GM18951 (cell line): ENCODE data around the gene GABBR2.

Source experiments
- POLR2A ChIP-seq: IDR thresholded peaks from 4 replicates; pipeline ENCODE4 v1.6.1; 2011; ENCODE audit warnings: mild to moderate bottlenecking; ENCODE audit not compliant: insufficient read length, insufficient read depth; ENCODE audit errors: extremely low read depth
- in situ Hi-C: fragments of 300-500 bp; cut with MboI; formaldehyde crosslinking; loops from one replicate; pipeline ENCODE4 v1.12.0; 2022; ENCODE audit warnings: low sequenced_read_pairs, mixed read lengths, inconsistent platforms; ENCODE audit not compliant: unreplicated experiment

GABBR2 gene

DNA sequence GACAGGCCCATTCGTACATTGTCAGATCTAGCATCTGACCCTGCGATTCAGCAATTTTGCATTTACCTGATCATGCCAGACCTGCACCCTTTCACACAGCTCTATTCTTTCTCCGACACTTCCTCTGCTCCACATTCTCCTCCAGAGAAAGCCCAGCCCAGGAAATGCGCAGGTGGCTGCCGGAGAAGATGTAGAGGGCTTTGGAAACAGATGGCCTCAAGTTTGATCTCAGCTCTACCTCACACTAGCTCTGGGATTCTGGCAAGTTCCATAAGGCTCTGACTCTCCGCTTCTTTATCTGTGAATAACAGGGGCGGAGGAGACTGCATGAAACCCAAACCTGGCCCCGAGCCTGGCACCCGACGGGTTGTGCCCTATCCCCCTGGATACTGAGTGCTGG, 61.5 kb downstream of the GABBR2 start:
- in situ Hi-C loops: no loop called here
- no peak for TF ChIP-seq POLR2A

DNA sequence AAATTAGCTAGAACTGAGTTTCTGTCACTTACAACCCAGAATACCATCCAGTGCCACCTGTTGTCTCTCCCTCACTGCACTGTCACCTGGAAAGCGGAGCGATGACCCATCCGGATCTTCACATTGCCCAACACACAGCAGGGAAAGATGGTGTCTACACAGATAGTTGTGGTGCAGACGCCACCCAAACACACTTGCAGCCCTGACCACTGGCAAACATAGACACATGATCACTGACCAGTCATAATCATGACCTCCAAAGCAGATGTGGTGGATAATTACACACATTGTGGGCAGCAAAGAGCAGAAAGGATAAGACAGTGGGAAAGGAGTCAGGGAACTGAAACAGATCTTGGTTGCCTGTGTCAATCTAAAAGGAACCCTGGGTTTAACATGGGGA, 64.7 kb downstream of the GABBR2 start:
- no peak for TF ChIP-seq POLR2A
- in situ Hi-C loops: no loop called here

DNA sequence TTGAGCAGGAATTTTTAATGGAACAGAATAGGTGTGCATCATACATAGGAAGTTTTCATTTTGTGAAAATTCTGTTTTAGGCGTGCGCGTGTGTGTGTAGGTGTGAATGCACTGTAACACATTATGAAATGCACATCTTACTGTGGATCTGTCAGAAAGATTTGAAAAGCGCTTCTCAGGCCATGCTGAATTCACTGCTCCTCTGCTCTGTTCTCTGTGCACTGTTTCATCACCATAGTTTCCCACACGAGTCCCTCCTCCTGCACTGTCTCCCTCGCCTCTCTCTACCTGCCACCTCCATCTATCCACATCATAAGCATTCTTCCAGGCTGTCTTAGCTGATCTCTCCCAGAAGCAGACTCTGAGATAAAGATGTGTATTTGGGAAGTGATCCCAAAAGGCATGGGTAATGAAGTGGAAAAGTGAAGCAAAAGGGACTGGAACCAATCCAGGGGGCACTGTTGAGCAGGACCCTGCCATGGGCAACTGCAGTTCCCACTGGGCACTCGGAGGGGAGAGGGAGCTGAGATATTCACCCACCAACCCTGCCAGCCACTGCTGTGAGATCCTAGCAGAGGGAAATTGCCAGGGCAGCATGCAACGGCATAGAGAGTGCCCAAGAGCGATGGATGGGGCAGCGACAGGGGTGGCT, 65.9 kb downstream of the GABBR2 start:
- no peak for TF ChIP-seq POLR2A
- in situ Hi-C loops: no loop called here

DNA sequence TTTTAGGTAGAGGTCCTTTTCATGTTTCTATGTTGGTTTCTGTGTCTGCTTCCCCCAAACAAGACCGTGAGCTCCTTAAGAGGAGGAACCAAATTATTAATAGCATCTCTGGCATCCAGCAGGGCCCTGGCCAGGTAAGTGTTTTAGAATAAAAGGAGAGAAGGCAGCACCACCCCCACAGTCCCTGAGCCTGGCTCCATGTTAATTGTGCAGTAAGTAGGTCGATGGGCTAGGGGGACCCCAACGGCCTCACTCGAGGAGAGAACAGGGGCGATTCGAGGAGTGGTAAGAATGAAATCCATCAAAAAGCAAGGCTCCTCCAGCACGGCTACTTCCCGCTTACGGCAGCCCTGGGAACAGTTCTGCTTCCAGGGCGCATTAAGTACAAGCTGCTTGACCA, 67.0 kb downstream of the GABBR2 start:
- in situ Hi-C loops: no loop called here
- TF ChIP-seq POLR2A: no peak

DNA sequence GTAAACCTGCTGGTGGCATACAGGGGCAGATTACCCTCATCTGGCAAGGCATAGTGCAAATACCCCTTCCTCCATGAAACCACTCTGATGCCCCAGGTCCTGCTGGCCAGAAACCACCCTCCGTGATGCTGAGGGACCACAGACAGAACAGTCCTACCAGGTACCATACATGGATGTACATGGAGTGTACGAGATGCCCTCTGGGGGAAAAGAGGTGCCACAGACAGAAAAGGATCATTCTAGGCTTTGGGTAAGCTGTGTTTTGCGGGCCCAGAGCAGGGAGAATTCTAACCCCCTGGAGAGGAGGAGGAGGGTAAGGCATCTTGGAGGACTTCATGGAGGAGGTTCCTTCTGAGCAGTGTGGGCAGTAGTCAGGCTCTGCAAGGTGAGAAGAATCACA, 68.3 kb downstream of the GABBR2 start:
- in situ Hi-C loops: no loop called here
- no peak for TF ChIP-seq POLR2A

DNA sequence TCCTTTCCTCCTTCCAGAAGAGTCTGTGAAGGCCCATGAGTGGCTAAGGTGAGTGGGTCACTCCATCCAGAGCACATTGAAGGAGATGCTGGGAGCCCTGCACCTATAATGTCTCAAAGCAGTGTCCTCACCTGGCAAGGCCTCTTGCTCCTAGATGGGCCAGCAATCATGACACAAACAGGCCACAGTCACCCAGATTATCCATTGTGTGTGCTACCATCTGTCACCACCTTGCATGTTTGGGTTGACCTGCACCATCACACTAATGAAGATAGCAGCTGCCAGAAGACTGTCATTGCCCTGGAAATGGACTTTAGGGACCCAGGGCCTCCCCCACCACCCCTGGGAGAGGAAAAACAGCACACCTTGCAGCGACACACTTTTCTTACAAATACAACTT, 69.6 kb downstream of the GABBR2 start:
- no peak for TF ChIP-seq POLR2A
- in situ Hi-C loops: no loop called here

DNA sequence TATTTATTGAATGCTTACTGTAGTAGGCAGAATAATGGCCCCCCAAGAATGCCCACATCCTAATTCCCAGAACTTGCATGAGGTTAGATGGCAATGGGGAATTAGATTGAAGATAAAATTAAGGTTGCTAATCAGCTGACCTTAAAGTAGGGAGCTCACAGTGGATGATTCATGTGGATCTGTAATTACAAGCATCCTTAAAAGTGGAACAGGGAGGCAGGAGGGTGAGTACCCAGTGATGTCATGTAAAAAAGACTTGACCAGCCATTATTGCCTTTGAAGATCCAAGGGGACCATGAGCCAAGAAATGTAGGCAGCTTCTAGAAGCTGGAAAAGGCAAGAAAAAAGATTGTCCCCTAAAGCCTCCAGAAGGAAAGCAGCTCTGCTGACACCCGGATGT, 71.4 kb downstream of the GABBR2 start:
- in situ Hi-C loops: no loop called here
- no peak for TF ChIP-seq POLR2A

DNA sequence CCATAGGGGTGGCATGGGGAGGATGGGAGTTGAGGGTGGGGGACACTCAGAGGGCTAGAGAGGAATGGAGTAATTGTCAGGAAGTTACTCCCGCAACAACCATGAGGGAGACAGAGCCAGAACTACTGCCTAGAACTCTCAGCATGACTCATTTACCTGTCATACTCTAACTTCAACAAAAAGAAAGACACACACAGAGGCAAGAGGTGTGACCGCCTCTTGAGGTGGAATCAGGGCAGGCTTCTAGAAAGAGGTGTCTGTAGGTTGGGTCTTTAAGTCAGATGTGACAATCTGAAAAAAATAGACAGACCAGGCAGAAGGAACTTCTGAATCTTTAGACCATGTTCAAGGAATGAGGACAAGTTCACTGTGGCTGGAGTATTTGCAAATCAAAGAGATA, 73.4 kb downstream of the GABBR2 start:
- in situ Hi-C loops: no loop called here
- TF ChIP-seq POLR2A: no peak

DNA sequence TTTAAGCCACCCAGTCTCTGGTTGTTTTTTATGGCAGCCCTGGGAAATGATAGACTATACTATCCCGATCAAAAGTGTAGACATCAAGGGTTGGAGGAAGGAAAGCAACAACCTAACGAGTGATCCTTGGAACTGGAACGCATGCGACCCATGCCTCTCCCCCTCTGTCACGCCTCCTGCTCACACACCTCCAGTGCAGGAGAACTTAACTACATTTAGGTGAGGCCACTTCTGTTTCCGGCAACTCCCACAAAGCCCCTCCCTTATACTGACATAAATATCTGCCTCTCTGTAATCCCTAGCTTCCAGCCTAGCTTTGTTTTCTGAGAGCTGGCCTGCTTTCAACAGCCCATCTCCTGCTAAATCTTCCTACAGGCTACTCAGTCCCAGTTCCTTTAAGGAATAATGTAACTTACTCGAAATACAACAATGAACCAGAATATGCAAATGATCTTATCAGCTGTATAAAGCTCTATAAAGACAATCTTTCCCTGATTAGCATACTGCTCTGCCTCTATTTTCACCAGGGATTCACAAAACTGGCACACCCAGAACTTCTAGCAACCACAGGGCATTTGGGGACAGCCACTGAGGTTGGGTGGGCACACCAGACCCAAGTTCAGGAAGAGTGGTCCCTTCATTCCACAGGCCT, 73.9 kb downstream of the GABBR2 start:
- TF ChIP-seq POLR2A: no peak
- in situ Hi-C loops: no loop called here

DNA sequence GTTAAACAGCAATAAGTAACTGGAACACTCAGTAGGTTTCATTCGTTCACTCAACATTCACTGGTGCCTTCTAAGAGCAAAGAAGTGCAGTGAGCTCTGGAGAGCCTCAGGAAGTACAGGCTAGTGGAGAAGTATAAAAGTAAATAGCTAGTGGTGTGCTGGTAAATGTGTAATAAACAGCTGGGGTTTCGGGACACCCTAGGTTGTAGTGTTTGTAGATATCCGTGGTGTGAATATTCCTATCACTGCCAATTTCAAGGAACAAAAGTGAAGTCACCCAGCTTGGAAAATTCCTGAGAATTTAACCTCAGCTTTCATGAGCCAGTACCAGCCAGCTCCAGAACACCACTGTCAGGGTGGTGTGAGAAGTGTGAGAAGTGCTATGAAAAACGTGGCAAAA, 75.9 kb downstream of the GABBR2 start:
- no peak for TF ChIP-seq POLR2A
- in situ Hi-C loops: no loop called here

DNA sequence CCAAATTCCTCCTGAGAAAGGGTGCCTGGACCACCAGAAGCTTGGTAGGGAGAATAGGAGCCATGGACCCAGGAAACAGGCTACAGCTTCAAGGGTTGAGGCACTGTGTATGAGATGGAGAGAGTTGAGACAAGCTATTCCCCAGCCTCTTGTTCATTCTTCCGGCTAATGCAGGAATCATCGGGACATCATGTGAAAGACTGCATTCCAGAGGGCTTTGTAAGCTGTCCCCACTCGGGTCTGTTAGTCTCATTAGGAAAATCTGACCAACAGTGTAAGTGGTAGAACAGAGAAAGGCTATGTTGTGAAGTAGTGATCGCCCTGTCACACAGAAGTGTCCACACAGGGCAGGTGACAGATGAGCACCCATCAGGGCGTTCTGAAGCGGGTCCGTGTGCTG, 81.4 kb downstream of the GABBR2 start:
- TF ChIP-seq POLR2A: no peak
- in situ Hi-C loops: no loop called here

DNA sequence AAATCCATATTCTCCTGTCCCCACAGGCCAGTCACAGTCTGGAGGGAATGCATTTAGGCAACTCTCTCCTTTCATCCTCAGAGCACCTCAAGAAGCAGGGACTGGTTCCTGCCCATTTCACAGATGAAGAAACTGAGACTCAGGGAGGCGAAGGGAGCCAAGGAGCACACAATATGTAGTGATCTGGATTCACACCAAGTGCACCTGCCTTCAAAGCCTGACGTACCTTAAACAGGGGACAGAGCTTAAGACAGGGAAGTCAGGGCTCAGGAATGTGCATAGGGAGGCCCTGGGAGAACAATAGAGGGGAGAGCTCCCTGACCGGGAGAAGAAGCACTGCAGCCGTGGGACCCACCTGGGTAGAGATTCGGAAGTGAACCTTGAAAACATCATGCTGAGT, 83.0 kb downstream of the GABBR2 start:
- TF ChIP-seq POLR2A: no peak
- in situ Hi-C loops: no loop called here

DNA sequence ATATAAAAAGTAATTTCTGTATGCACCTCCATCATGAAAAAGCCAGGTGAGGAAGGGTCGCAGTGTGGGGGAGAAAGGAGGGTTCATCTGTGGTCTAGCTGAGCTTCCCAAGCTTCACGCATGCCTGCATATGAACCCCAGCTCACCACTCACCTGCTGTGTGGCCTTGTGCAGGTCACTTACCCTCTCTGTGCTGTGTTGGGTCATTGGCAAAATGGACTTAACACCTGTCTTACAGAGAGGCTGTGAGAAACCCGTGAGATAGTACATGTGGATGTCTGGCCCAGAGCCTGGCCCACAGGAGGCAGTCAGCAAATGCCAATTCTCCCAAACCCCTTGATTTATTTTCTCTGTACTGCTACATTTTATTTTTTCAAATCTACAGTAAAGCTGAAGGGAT, 88.9 kb downstream of the GABBR2 start:
- in situ Hi-C loops: no loop called here

DNA sequence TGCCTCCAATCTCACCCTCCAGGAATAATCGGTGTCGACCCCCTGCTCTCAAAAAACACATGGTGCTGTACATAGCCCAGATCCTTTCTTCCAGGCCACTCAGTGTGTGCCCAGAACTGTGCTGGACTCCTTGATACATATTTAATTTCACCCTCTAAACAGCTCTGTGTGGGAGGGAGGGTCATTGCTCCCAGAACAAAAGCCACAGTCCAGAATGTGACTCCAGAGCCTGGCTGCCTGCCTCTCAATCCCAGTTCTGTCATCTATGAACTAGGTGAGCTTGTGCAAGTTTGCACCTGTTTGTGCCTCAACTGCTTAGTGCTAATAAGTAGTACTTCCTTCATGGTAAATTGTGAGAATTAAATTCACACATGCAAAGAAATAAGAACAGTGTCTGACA, 93.1 kb downstream of the GABBR2 start:
- in situ Hi-C loops: no loop called here
- no peak for TF ChIP-seq POLR2A

More for the DNA sequence above, 88.9 kb downstream of the GABBR2 start:
- no peak for TF ChIP-seq POLR2A
